Stimulated activated CD8-positive, alpha-beta memory T cell treated with anti-CD3 and anti-CD28 coated beads, Interleukin-4, amount 100 ng/mL, for 48 hours (primary cell): ENCODE measurements around the gene FOXP2.
"Not testable (repeated sequence)": the region's sequence is repeated elsewhere in the genome, so short reads cannot be mapped to it uniquely, and the experiment has no call there.

ENCODE experiments used
- DNase-seq: peaks from one replicate; pipeline ENCODE4 v3.0.0-alpha.2; 2020

The FOXP2 gene

GRCh38 chr7:114507381-114507780 is 92.8 kb downstream of the FOXP2 start:
- DNase-seq = no peak

GRCh38 chr7:114508086-114508485 is 93.5 kb downstream of the FOXP2 start:
- no peak for DNase-seq

GRCh38 chr7:114510824-114511223 is 96.2 kb downstream of the FOXP2 start:
- DNase-seq = not testable (repeated sequence)

- DNase-seq = no peak
Measured at GRCh38 chr7:114519240-114519639, 104.6 kb downstream of the FOXP2 start.

GRCh38 chr7:114522081-114522480 is 107.5 kb downstream of the FOXP2 start:
- DNase-seq = no peak

GRCh38 chr7:114527589-114527988 is 113.0 kb downstream of the FOXP2 start:
- DNase-seq = no peak

- no peak for DNase-seq
Measured at GRCh38 chr7:114530057-114530611, 115.5 kb downstream of the FOXP2 start.

GRCh38 chr7:114531326-114531725 is 116.7 kb downstream of the FOXP2 start:
- DNase-seq = no peak

GRCh38 chr7:114533131-114533530 is 118.5 kb downstream of the FOXP2 start:
- DNase-seq = no peak

GRCh38 chr7:114534953-114535352 is 120.3 kb downstream of the FOXP2 start:
- DNase-seq = no peak

- DNase-seq = no peak
Measured at GRCh38 chr7:114539575-114539974, 125.0 kb downstream of the FOXP2 start.

- DNase-seq = no peak
Measured at GRCh38 chr7:114540291-114540690, 125.7 kb downstream of the FOXP2 start.

- not testable (repeated sequence) for DNase-seq
Measured at GRCh38 chr7:114547346-114547745, 132.7 kb downstream of the FOXP2 start.

GRCh38 chr7:114548081-114548980 is 133.7 kb downstream of the FOXP2 start:
- no peak for DNase-seq

GRCh38 chr7:114554781-114555537 is 140.3 kb downstream of the FOXP2 start:
- no peak for DNase-seq

GRCh38 chr7:114567416-114567815 is 152.8 kb downstream of the FOXP2 start:
- no peak for DNase-seq

GRCh38 chr7:114569220-114569619 is 154.6 kb downstream of the FOXP2 start:
- DNase-seq = no peak

- no peak for DNase-seq
Measured at GRCh38 chr7:114574384-114574783, 159.8 kb downstream of the FOXP2 start.

- no peak for DNase-seq
Measured at GRCh38 chr7:114575098-114575497, 160.5 kb downstream of the FOXP2 start.

- DNase-seq = not testable (repeated sequence)
Measured at GRCh38 chr7:114580963-114581362, 166.3 kb downstream of the FOXP2 start.

- no peak for DNase-seq
Measured at GRCh38 chr7:114588506-114588905, 173.9 kb downstream of the FOXP2 start.

GRCh38 chr7:114589436-114589835 is 174.8 kb downstream of the FOXP2 start:
- no peak for DNase-seq

GRCh38 chr7:114590298-114590697 is 175.7 kb downstream of the FOXP2 start:
- no peak for DNase-seq

- no peak for DNase-seq
Measured at GRCh38 chr7:114598946-114599345, 184.3 kb downstream of the FOXP2 start.
